ENCODE results near the gene STXBP5. TPM values are rescaled to one million over a fixed set of nuclear protein-coding genes. Genes with fewer than 3 reads are reported as not detected.

STXBP5 gene
- total RNA-seq, 2 donors from 2014 or later, result 25.9 to 30.3 TPM

- no peak for ATAC-seq
- 79 to 87% methylated on average over 6 to 11 of the region's 11 CpGs for WGBS, 2 donors
- DNase-seq, result no peak
- Histone ChIP-seq H3K36me3 (replicated peaks in 1 of 2; ENCODE audit: insufficient read depth in 1 of 2, low read depth in 2 of 2) (no peaks in the 10 kb centered on the region), H3K4me1 (no peaks in the 10 kb centered on the region), H3K27me3 (no peaks in the 10 kb centered on the region), H3K4me3 (no peak overlapping the region), H3K9me3 (no peaks in the 10 kb centered on the region), H3K27ac (no peak overlapping the region)
- intact Hi-C loops (cut with DNase I), result no loop called here
- no peak for TF ChIP-seq CTCF (IDR thresholded peaks at IDR 0.05)
- TF ChIP-seq POLR2A (IDR thresholded peaks at IDR 0.05), result no peak
Observed at GRCh38 chr6:147423111-147423510, 218.9 kb downstream of the STXBP5 start.

GRCh38 chr6:147429794-147430193, 225.6 kb downstream of the STXBP5 start:
- Histone ChIP-seq H3K4me3 (no peak overlapping the region), H3K36me3 (replicated peaks in 1 of 2; ENCODE audit: insufficient read depth in 1 of 2, low read depth in 2 of 2) (no peaks in the 10 kb centered on the region), H3K27me3 (no peaks in the 10 kb centered on the region), H3K9me3 (no peaks in the 10 kb centered on the region), H3K27ac (no peak overlapping the region), H3K4me1 (no peaks in the 10 kb centered on the region)
- intact Hi-C loops (cut with DNase I), result no loop called here
- 23 to 26% methylated on average over 3 of the region's 3 CpGs for WGBS, 2 donors
- no peak for TF ChIP-seq CTCF (IDR thresholded peaks at IDR 0.05)
- TF ChIP-seq POLR2A (IDR thresholded peaks at IDR 0.05), result no peak
- ATAC-seq (no peak), DNase-seq (no peak)

- no peak for DNase-seq
- Histone ChIP-seq H3K9me3 (no peaks in the 10 kb centered on the region), H3K4me3 (no peak overlapping the region), H3K27me3 (no peaks in the 10 kb centered on the region), H3K36me3 (replicated peaks in 1 of 2; ENCODE audit: insufficient read depth in 1 of 2, low read depth in 2 of 2) (no peaks in the 10 kb centered on the region), H3K4me1 (no peaks in the 10 kb centered on the region), H3K27ac (no peak overlapping the region)
- WGBS, 2 donors, result 66 to 68% methylated on average over 2 of the region's 2 CpGs
- no peak for ATAC-seq
- TF ChIP-seq CTCF (IDR thresholded peaks at IDR 0.05) (no peak), POLR2A (IDR thresholded peaks at IDR 0.05) (no peak)
- intact Hi-C loops (cut with DNase I), result no loop called here
Observed at GRCh38 chr6:147430811-147431210, 226.6 kb downstream of the STXBP5 start.

- ATAC-seq (no peak), DNase-seq (no peak)
- no peak overlapping the region for H3K27ac ChIP-seq
- no peaks in the 10 kb centered on the region for H3K9me3 ChIP-seq
- no peaks in the 10 kb centered on the region for H3K27me3 ChIP-seq
- H3K4me3 ChIP-seq, result no peak overlapping the region
- no peaks in the 10 kb centered on the region for H3K36me3 ChIP-seq (replicated peaks in 1 of 2; ENCODE audit: insufficient read depth in 1 of 2, low read depth in 2 of 2)
- H3K4me1 ChIP-seq, result no peaks in the 10 kb centered on the region
- 68 to 79% methylated on average over 4 of the region's 4 CpGs for WGBS, 2 donors
- TF ChIP-seq CTCF (IDR thresholded peaks at IDR 0.05), result no peak
- no peak for TF ChIP-seq POLR2A (IDR thresholded peaks at IDR 0.05)
- intact Hi-C loops (cut with DNase I), result no loop called here
Observed at GRCh38 chr6:147434076-147434475, 229.9 kb downstream of the STXBP5 start.

GRCh38 chr6:147434516-147434915, 230.3 kb downstream of the STXBP5 start:
- no peak for DNase-seq
- TF ChIP-seq POLR2A (IDR thresholded peaks at IDR 0.05) (no peak), CTCF (IDR thresholded peaks at IDR 0.05) (no peak)
- Histone ChIP-seq H3K36me3 (replicated peaks in 1 of 2; ENCODE audit: insufficient read depth in 1 of 2, low read depth in 2 of 2) (no peaks in the 10 kb centered on the region), H3K27me3 (no peaks in the 10 kb centered on the region), H3K4me1 (no peaks in the 10 kb centered on the region), H3K27ac (no peak overlapping the region), H3K9me3 (no peaks in the 10 kb centered on the region), H3K4me3 (no peak overlapping the region)
- WGBS, 2 donors, result 60 to 64% methylated on average over 4 of the region's 4 CpGs
- intact Hi-C loops (cut with DNase I), result no loop called here
- ATAC-seq, result no peak

Data from body of pancreas (tissue), 4 donors.